LNCAP (cell line): ENCODE measurements around the gene PMEPA1.
A peak's percentile ranks its signal among the peaks of the same experiment; 100 is the strongest.

Experiments used
- CTCF ChIP-seq: fragments of 450-650 bp; IDR thresholded peaks from 2 replicates; pipeline ENCODE4 v1.5.1; 2017; ENCODE audit warnings: mild to moderate bottlenecking

PMEPA1 gene

GRCh38 chr20:57696401-57696961, 13.3 kb downstream of the PMEPA1 start:
- no peak for TF ChIP-seq CTCF

GRCh38 chr20:57695940-57696339, 13.9 kb downstream of the PMEPA1 start:
- TF ChIP-seq CTCF, result no peak

- TF ChIP-seq CTCF, result no peak
Observed at GRCh38 chr20:57695012-57695411, 14.8 kb downstream of the PMEPA1 start.

DNA sequence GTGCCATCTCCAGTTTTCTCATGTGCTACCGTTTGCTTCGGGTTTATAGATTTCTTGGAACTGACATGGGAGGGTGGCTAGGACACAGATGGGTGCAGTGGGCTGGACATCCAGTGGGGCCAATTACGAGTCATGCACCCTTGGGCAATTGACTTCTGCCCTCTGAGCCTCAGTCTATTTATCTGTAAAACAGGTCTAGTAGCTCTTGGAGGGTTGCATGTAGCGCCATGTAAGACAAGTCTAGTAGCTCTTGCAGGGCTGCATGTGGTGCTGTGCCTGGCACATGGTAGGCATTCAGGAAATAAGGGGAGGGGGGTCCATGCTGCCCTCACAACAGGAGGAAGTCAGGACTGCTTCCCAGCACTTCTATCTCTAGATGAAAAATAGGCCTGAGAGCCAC, 15.3 kb downstream of the PMEPA1 start:
- TF ChIP-seq CTCF, result no peak

DNA sequence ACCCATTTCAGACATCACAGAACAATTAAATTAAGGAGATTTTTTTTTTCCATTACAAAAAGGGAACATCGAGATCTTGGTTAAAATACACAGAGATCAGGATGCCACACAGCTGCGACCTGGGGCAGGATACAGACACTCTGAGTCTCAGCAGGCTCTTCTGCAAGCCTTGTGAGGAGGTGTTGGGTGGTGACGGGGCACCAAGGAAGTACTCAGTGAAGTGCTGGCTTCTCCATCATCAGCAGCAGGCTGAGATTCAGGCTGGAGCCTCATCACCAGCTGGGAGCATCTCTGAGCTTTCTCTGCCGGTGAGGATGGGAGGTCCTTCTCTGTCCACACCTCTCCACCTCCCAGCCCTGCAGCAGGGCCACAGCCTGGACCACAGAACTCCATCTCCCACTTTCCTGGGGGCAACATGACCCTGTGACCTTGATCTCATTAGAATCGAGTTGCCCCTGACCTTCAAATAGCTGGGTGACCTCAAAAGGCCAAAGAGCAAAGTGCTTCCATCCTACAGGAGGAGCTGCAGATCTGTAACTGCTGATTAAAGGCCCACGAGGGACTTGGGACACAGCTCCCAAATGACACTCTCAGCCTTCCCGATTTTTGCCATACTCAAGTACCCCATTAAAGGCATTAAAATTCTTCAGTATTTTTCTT, 16.0 kb downstream of the PMEPA1 start:
- no peak for TF ChIP-seq CTCF

- peak; percentile 58 for TF ChIP-seq CTCF
Observed at GRCh38 chr20:57693002-57693582, 16.7 kb downstream of the PMEPA1 start.

- no peak for TF ChIP-seq CTCF
Observed at GRCh38 chr20:57692393-57692792, 17.4 kb downstream of the PMEPA1 start.
